GM12878 (cell line): ENCODE results near the gene KBTBD3. TPM values are rescaled to one million over a fixed set of nuclear protein-coding genes. Genes with fewer than 3 reads are reported as not detected.

ENCODE experiments used
- ATAC-seq: fragments of 200-7000 bp; cut with Tn5 transposase; 3 replicates; pipeline ENCODE4 v1.9.1; 2020; ENCODE audit warnings: mild to moderate bottlenecking, moderate library complexity
- BruUV-seq: library from RNA; stranded (reverse); fragments of 400-500 nt; replicated peaks from 2 replicates; lab custom pipeline; 2021; lab: Mats Ljungman, UMichigan
- CTCF ChIA-PET: fragments of 300-600 bp; sonication (Branson Sonifier 250); formaldehyde crosslinking; extraction: SDS; loops from one replicate; lab custom pipeline; 2021; ENCODE audit warnings: inconsistent platforms; lab: Yijun Ruan, JAX
- POLR2A ChIA-PET: fragments of 350-600 bp; formaldehyde crosslinking; extraction: SDS; loops from one replicate; lab custom pipeline; 2021; ENCODE audit warnings: inconsistent platforms; lab: Charles Lee
- RAD21 ChIA-PET: fragments of 300-600 bp; sonication (Branson Sonifier 250); formaldehyde crosslinking; loops from one replicate; lab custom pipeline; 2023; ENCODE audit warnings: antibody characterized with exemption; ENCODE audit not compliant: unreplicated experiment; lab: Charles Lee
- SMC1A ChIA-PET: fragments of 300-600 bp; sonication (Branson Sonifier 250); formaldehyde crosslinking; loops from one replicate; lab custom pipeline; 2023; ENCODE audit not compliant: unreplicated experiment, uncharacterized antibody; lab: Charles Lee
- DNase-seq: peaks from one replicate; pipeline ENCODE4 v3.0.0-alpha.2; 2011; ENCODE audit warnings: low read depth, low spot score
- FAIRE-seq: peaks from 3 replicates; lab custom pipeline; 2011; peaks lifted over from hg19 to GRCh38; lab: Jason Lieb, UNC
- H2AFZ ChIP-seq: 2 replicates; pipeline ENCODE4 v1.6.0; 2011; ENCODE audit warnings: low read depth, low read length, control low read depth; ENCODE audit not compliant: control insufficient read depth
- H3K27ac ChIP-seq: 2 replicates; pipeline ENCODE4 v1.5.1; 2011; ENCODE audit warnings: control low read depth; ENCODE audit not compliant: control insufficient read depth, insufficient read depth
- H3K27me3 ChIP-seq, 2 experiments: replicated peaks in 1 of 2; 2 replicates each; pipeline versions ENCODE4 v1.6.0 to v1.6.1; 2011; ENCODE audit warnings: low read length in 1 of 2; ENCODE audit not compliant: control insufficient read depth in 2 of 2, insufficient read depth in 2 of 2
- H3K36me3 ChIP-seq, 2 experiments: 2 replicates each; pipeline ENCODE4 v1.5.1; 2011; ENCODE audit warnings: low read length in 1 of 2; ENCODE audit not compliant: control insufficient read depth in 2 of 2, insufficient read depth in 2 of 2
- H3K4me1 ChIP-seq: 2 replicates; pipeline ENCODE4 v1.6.1; 2011; ENCODE audit warnings: mild to moderate bottlenecking, low read length, moderate library complexity, mixed read lengths; ENCODE audit not compliant: control insufficient read depth, insufficient read depth
- H3K4me2 ChIP-seq: 2 replicates; pipeline ENCODE4 v1.6.0; 2011; ENCODE audit warnings: control low read depth; ENCODE audit not compliant: control insufficient read depth, insufficient read depth
- H3K4me3 ChIP-seq: fragments of 200-600 bp; sonication (generic); 2 replicates; pipeline ENCODE4 v1.5.1; 2016
- H3K79me2 ChIP-seq: 2 replicates; pipeline ENCODE4 v1.6.0; 2011; ENCODE audit warnings: low read length; ENCODE audit not compliant: control insufficient read depth, insufficient read depth
- H3K9ac ChIP-seq: 2 replicates; pipeline ENCODE4 v1.8.0; 2011; ENCODE audit warnings: low read length, control low read depth, mixed read lengths; ENCODE audit not compliant: control insufficient read depth, insufficient read depth
- H3K9me3 ChIP-seq: replicated peaks from 3 replicates; pipeline ENCODE4 v1.5.1; 2011; ENCODE audit warnings: mild to moderate bottlenecking, low read length; ENCODE audit not compliant: control insufficient read depth, insufficient read depth
- H4K20me1 ChIP-seq: 2 replicates; pipeline ENCODE4 v1.6.0; 2011; ENCODE audit not compliant: control insufficient read depth, insufficient read depth
- CBX3 ChIP-seq: fragments of 200-600 bp; sonication (generic); IDR thresholded peaks from 2 replicates; pipeline ENCODE4 v1.6.1; 2016; ENCODE audit warnings: low read depth, borderline replicate concordance
- CEBPB ChIP-seq, 2 experiments: fragments of 150-350 bp in 1 of 2; IDR thresholded peaks; 2 replicates each; pipeline ENCODE4 v1.6.1; 2012 to 2014; ENCODE audit warnings: low read depth in 2 of 2, low read length in 2 of 2, borderline replicate concordance in 1 of 2, inconsistent platforms in 1 of 2
- CREB1 ChIP-seq: IDR thresholded peaks from 2 replicates; pipeline ENCODE4 v1.6.1; 2012; ENCODE audit warnings: low read depth, mild to moderate bottlenecking, inconsistent platforms
- EP300 ChIP-seq, 2 experiments: fragments of 150-350 bp in 1 of 2; IDR thresholded peaks; 2 replicates each; pipeline ENCODE4 v1.6.1; 2011 to 2012; ENCODE audit warnings: low read depth in 2 of 2, low read length in 2 of 2, borderline replicate concordance in 1 of 2, improper control_type of control experiment in 1 of 2, inconsistent platforms in 1 of 2; ENCODE audit not compliant: control insufficient read depth in 1 of 2
- IRF4 ChIP-seq: IDR thresholded peaks from 2 replicates; pipeline ENCODE4 v1.6.1; 2011; ENCODE audit warnings: low read depth, low read length
- JUNB ChIP-seq: IDR thresholded peaks from 2 replicates; pipeline ENCODE4 v1.6.1; 2016; ENCODE audit warnings: antibody characterized with exemption, mild to moderate bottlenecking
- YBX1 ChIP-seq: fragments of 450-650 bp; IDR thresholded peaks from 2 replicates; pipeline ENCODE4 v1.6.1; 2016; ENCODE audit warnings: antibody characterized with exemption
- ZNF622 ChIP-seq: fragments of 450-650 bp; IDR thresholded peaks from 2 replicates; pipeline ENCODE4 v1.6.1; 2017; ENCODE audit warnings: mild to moderate bottlenecking, inconsistent platforms
- ZZZ3 ChIP-seq: IDR thresholded peaks from 2 replicates; pipeline ENCODE4 v1.6.1; 2011; ENCODE audit warnings: low read depth; ENCODE audit not compliant: control insufficient read depth, insufficient read length
- WGBS: methylation state at CpG from one replicate; pipeline ENCODE4 v1.1.6; 2016; ENCODE audit warnings: low lambda C conversion rate; ENCODE audit not compliant: insufficient replicate concordance, insufficient coverage; ENCODE audit errors: missing lambda C conversion rate; 5-methylcytosine and 5-hydroxymethylcytosine counted together
- in situ Hi-C: fragments of 300-500 bp; cut with MboI; formaldehyde crosslinking; loops from 9 replicates; pipeline ENCODE4 v1.14.3; 2018; ENCODE audit warnings: mixed read lengths
- intact Hi-C: fragments of 100-400 bp; cut with micrococcal nuclease; formaldehyde crosslinking; loops from one replicate; pipeline ENCODE4 v1.14.2; 2022; ENCODE audit not compliant: unreplicated experiment
- polyA plus RNA-seq, 11 experiments: library from polyadenylated mRNA; depleted of rRNA in 4 of 11; unstranded in 6 of 11; stranded (reverse) in 5 of 11; fragments of >200 nt; fragmentation: Nextera tagmentation in 4 of 11; fragmentation: Illumina TruSeq in 1 of 11; extraction: Ambion mirVana in 4 of 11; extraction: Trizol in 1 of 11; gene quantifications; 1 replicate in 1 of 11; 2 replicates in 10 of 11; pipeline versions ENCODE4 v1.2.1 to v1.2.3, GENCODE V29; 2011 to 2016; ENCODE audit warnings: inconsistent platforms in 2 of 11, missing spikeins in 2 of 11, low read depth in 1 of 11
- total RNA-seq, 4 experiments: library from RNA; depleted of rRNA in 3 of 4; stranded (reverse); fragments of >200 nt in 3 of 4; fragmentation: Illumina TruSeq in 1 of 4; extraction: Trizol in 1 of 4; gene quantifications; 2 replicates each; pipeline versions ENCODE4 v1.2.1 to v1.2.3, GENCODE V29; 2013 to 2021
- TF ChIP-seq, protein P1 (sequence below): IDR thresholded peaks from 2 replicates; pipeline ENCODE4 v1.6.1; 2011; ENCODE audit warnings: borderline replicate concordance, low read depth, mild to moderate bottlenecking, moderate library complexity, mixed read lengths, low read length; ENCODE audit not compliant: insufficient read depth; ENCODE audit errors: extremely low read length
- TF ChIP-seq, protein P2 (sequence below): fragments of 150-350 bp; IDR thresholded peaks from 2 replicates; pipeline ENCODE4 v1.6.1; 2014; ENCODE audit warnings: mild to moderate bottlenecking, low read depth, low read length

KBTBD3 gene
- total and polyA plus RNA-seq, 10 of the 15 experiments (the other 5 are each of a cell fraction or from before 2014, with no cell fraction given): 1.9 to 18.1 (median 8.4) TPM

DNA sequence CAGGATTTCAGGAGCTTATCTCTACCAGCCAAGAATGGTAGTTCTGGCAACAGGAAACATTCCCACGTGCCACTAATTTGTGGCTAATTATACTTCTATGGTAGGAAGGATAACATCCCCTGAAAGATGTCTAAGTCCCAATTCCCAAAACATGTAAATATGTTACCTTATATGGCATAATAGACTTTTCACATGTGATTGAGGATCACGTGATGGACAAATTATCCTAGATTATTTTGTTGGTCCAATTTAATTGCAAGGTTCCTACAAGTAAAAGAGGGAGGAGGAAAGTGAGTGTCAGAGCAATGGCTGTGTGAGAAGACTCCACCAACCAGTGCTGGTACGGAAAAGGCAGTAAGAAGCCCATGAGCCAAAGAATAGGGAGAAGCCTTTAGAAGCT is 45.2 kb downstream of the KBTBD3 start (continued):
- TF ChIP-seq EP300 (IDR thresholded peaks at IDR 0.05; ENCODE audit: borderline replicate concordance in 1 of 2, control insufficient read depth in 1 of 2, low read depth in 2 of 2, low read length in 2 of 2) (no peak), ZNF622 (no peak), CBX3 (no peak), ZZZ3 (no peak), CEBPB (IDR thresholded peaks at IDR 0.05; ENCODE audit: borderline replicate concordance in 1 of 2, low read depth in 2 of 2, low read length in 2 of 2) (no peak), CREB1 (no peak)
- TF ChIP-seq, protein P1, sequence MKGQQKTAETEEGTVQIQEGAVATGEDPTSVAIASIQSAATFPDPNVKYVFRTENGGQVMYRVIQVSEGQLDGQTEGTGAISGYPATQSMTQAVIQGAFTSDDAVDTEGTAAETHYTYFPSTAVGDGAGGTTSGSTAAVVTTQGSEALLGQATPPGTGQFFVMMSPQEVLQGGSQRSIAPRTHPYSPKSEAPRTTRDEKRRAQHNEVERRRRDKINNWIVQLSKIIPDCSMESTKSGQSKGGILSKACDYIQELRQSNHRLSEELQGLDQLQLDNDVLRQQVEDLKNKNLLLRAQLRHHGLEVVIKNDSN: no peak

DNA sequence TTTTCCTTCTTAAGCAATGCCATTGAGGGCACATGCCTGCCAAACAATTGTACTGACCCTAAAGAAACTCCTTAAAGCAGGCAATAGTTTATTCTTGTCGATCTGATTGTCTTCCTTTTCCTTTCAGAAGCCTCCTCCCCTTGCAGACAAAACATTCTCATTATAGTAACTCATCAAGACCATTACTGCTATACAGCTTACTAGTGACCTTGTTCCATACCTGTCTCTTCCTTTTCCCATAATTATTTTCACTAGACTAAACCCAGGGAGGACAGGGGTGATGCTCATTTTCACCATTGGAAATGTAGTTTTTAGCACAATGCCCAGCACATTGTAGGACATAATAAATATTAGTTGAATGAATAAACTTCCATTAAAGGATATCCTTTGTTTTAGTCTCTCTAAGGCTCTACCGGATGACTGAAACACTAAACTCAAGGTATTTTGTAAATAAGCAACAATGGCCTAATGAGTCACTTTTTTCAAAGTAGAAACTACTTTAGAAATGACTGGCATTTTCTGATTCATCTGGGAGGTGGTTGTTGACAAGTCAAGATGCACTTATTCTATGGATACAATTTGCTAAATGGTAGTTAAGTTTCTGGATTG is 45.8 kb downstream of the KBTBD3 start:
- peak; percentile 21; the same call in 1 of the 3 replicates for ATAC-seq

More for the DNA sequence above, 45.8 kb downstream of the KBTBD3 start:
- H3K4me3 ChIP-seq: no peak overlapping the region
- WGBS: 0% methylated on average over 2 of the region's 2 CpGs
- no peak overlapping the region for H3K9ac ChIP-seq
- H3K27ac ChIP-seq: no peak overlapping the region
- 0 out of 4 replicates have a peak, but pooled peaks cover 0 to 1% of the 10 kb centered on the region in 2 experiments for H3K27me3 ChIP-seq
- SMC1A ChIA-PET: no interaction called here
- DNase-seq (no peak), FAIRE-seq (no peak)
- no peak overlapping the region for H3K4me2 ChIP-seq
- no TSS peak for BruUV-seq
- no peaks in the 10 kb centered on the region; the same call in 2 of the 3 replicates for H3K9me3 ChIP-seq
- H3K36me3 ChIP-seq: no peaks in the 10 kb centered on the region
- in situ Hi-C loops (no loop called here), intact Hi-C loops (no loop called here)
- TF ChIP-seq, protein P2, sequence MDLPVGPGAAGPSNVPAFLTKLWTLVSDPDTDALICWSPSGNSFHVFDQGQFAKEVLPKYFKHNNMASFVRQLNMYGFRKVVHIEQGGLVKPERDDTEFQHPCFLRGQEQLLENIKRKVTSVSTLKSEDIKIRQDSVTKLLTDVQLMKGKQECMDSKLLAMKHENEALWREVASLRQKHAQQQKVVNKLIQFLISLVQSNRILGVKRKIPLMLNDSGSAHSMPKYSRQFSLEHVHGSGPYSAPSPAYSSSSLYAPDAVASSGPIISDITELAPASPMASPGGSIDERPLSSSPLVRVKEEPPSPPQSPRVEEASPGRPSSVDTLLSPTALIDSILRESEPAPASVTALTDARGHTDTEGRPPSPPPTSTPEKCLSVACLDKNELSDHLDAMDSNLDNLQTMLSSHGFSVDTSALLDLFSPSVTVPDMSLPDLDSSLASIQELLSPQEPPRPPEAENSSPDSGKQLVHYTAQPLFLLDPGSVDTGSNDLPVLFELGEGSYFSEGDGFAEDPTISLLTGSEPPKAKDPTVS: no peak
- no peak for TF ChIP-seq IRF4
- 0 out of 2 replicates have a peak, but pooled peaks have one; percentile 16 for TF ChIP-seq JUNB
- no peak for TF ChIP-seq YBX1
- H4K20me1 ChIP-seq: no peaks in the 10 kb centered on the region
- no peaks in the 10 kb centered on the region for H3K79me2 ChIP-seq
- POLR2A ChIA-PET: no interaction called here
- RAD21 ChIA-PET: no interaction called here
- no peaks in the 10 kb centered on the region for H3K4me1 ChIP-seq
- CTCF ChIA-PET: no interaction called here
- no peak overlapping the region for H2AFZ ChIP-seq
